ENCODE data around the gene GPC1.

DNA sequence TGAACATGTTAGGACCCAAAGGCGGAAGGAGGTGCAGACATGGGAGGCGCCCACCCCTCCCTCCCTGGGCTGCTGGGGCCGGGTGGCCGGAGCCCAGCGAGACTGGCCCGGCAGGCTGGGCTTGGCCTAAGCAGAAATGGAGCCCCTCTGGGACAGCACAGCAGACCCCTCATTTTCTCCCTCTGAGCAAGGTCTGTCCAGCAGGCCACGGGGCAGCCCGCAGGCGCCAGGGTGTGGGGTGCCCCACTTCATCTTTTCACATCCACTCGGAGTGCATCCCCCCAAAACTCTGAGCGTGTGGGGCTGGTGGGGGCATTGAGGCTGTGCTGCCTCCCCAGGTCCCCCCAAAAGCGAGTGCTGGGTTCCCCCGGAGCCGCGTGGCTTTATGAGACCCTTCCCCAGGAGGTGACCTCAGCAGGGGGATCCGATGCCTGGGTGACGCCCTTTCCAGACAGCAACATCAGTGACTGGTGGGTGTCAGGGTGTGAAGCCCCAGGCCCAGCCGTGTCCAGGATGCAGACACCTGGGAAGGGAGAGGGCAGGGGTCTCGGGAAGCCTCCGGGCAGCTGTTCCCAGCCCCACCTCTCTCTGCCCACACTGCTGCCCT, 36.7 kb upstream of the GPC1 start:
- TF ChIP-seq RARB (CRISPR knock-in tag; IDR thresholded peaks at IDR 0.05) (no peak), TOX (CRISPR knock-in tag; IDR thresholded peaks at IDR 0.05; ENCODE audit: borderline replicate concordance) (no peak), ZFP3 (CRISPR knock-in tag; IDR thresholded peaks at IDR 0.05) (no peak), ARNTL (CRISPR knock-in tag; IDR thresholded peaks at IDR 0.05; ENCODE audit: borderline replicate concordance, low read depth) (no peak), SNAI2 (CRISPR knock-in tag; IDR thresholded peaks at IDR 0.05) (no peak)
- TF ChIP-seq, protein P1, sequence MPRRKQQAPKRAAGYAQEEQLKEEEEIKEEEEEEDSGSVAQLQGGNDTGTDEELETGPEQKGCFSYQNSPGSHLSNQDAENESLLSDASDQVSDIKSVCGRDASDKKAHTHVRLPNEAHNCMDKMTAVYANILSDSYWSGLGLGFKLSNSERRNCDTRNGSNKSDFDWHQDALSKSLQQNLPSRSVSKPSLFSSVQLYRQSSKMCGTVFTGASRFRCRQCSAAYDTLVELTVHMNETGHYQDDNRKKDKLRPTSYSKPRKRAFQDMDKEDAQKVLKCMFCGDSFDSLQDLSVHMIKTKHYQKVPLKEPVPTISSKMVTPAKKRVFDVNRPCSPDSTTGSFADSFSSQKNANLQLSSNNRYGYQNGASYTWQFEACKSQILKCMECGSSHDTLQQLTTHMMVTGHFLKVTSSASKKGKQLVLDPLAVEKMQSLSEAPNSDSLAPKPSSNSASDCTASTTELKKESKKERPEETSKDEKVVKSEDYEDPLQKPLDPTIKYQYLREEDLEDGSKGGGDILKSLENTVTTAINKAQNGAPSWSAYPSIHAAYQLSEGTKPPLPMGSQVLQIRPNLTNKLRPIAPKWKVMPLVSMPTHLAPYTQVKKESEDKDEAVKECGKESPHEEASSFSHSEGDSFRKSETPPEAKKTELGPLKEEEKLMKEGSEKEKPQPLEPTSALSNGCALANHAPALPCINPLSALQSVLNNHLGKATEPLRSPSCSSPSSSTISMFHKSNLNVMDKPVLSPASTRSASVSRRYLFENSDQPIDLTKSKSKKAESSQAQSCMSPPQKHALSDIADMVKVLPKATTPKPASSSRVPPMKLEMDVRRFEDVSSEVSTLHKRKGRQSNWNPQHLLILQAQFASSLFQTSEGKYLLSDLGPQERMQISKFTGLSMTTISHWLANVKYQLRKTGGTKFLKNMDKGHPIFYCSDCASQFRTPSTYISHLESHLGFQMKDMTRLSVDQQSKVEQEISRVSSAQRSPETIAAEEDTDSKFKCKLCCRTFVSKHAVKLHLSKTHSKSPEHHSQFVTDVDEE (CRISPR knock-in tag; IDR thresholded peaks at IDR 0.05), result no peak
- TF ChIP-seq, protein P2, sequence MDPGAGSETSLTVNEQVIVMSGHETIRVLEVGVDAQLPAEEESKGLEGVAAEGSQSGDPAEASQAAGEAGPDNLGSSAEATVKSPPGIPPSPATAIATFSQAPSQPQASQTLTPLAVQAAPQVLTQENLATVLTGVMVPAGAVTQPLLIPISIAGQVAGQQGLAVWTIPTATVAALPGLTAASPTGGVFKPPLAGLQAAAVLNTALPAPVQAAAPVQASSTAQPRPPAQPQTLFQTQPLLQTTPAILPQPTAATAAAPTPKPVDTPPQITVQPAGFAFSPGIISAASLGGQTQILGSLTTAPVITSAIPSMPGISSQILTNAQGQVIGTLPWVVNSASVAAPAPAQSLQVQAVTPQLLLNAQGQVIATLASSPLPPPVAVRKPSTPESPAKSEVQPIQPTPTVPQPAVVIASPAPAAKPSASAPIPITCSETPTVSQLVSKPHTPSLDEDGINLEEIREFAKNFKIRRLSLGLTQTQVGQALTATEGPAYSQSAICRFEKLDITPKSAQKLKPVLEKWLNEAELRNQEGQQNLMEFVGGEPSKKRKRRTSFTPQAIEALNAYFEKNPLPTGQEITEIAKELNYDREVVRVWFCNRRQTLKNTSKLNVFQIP (CRISPR knock-in tag; IDR thresholded peaks at IDR 0.05; ENCODE audit: borderline replicate concordance, low read depth), result no peak
- TF ChIP-seq, protein P3, sequence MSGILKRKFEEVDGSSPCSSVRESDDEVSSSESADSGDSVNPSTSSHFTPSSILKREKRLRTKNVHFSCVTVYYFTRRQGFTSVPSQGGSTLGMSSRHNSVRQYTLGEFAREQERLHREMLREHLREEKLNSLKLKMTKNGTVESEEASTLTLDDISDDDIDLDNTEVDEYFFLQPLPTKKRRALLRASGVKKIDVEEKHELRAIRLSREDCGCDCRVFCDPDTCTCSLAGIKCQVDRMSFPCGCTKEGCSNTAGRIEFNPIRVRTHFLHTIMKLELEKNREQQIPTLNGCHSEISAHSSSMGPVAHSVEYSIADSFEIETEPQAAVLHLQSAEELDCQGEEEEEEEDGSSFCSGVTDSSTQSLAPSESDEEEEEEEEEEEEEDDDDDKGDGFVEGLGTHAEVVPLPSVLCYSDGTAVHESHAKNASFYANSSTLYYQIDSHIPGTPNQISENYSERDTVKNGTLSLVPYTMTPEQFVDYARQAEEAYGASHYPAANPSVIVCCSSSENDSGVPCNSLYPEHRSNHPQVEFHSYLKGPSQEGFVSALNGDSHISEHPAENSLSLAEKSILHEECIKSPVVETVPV (CRISPR knock-in tag; IDR thresholded peaks at IDR 0.05), result no peak
